GM18909 (cell line): ENCODE data around the gene UHMK1.
"Not testable (repeated sequence)": the region's sequence is repeated elsewhere in the genome, so short reads cannot be mapped to it uniquely, and the experiment has no call there.

Experiments
- ATAC-seq: cut with Tn5 transposase; IDR thresholded peaks from one replicate; pipeline ENCODE4 v1.9.1; 2021; ENCODE audit warnings: mild to moderate bottlenecking; ENCODE audit not compliant: unreplicated experiment, poor library complexity

The UHMK1 gene

GRCh38 chr1:162562470-162562828 lies 64.8 kb downstream of the UHMK1 start:
- ATAC-seq = no peak

GRCh38 chr1:162564762-162565218 lies 67.2 kb downstream of the UHMK1 start:
- no peak for ATAC-seq

GRCh38 chr1:162565460-162565859 lies 67.8 kb downstream of the UHMK1 start:
- no peak for ATAC-seq

- no peak for ATAC-seq
These were observed 69.3 kb downstream of the UHMK1 start for GRCh38 chr1:162566870-162567269.

GRCh38 chr1:162568802-162569201 lies 71.2 kb downstream of the UHMK1 start:
- no peak for ATAC-seq

- no peak for ATAC-seq
These were observed 73.1 kb downstream of the UHMK1 start for GRCh38 chr1:162570718-162571117.

GRCh38 chr1:162571121-162571520 lies 73.5 kb downstream of the UHMK1 start:
- not testable (repeated sequence) for ATAC-seq

GRCh38 chr1:162571696-162572095 lies 74.1 kb downstream of the UHMK1 start:
- ATAC-seq = no peak

GRCh38 chr1:162573136-162573535 lies 75.5 kb downstream of the UHMK1 start:
- ATAC-seq = no peak

- no peak for ATAC-seq
These were observed 80.6 kb downstream of the UHMK1 start for GRCh38 chr1:162578071-162578700.

- no peak for ATAC-seq
These were observed 81.3 kb downstream of the UHMK1 start for GRCh38 chr1:162578936-162579335.
